GM06990 (cell line): ENCODE results near the gene STKLD1.

Source experiments
- DNase-seq: peaks from one replicate; pipeline ENCODE4 v3.0.0-alpha.2; 2011; ENCODE audit not compliant: insufficient read length; ENCODE audit errors: extremely low read depth
- H3K27me3 ChIP-seq: replicated peaks from 2 replicates; pipeline ENCODE4 v1.6.0; 2011; ENCODE audit warnings: low read length; ENCODE audit not compliant: control insufficient read depth, insufficient read depth
- H3K36me3 ChIP-seq: 2 replicates; pipeline ENCODE4 v1.5.1; 2011; ENCODE audit warnings: low read length; ENCODE audit not compliant: control insufficient read depth, insufficient read depth
- H3K4me3 ChIP-seq: replicated peaks from 2 replicates; pipeline ENCODE4 v1.5.1; 2011; ENCODE audit warnings: low read depth, mild to moderate bottlenecking, control low read depth, low read length
- CTCF ChIP-seq: IDR thresholded peaks from 2 replicates; pipeline ENCODE4 v1.5.1; 2011; ENCODE audit warnings: low read length, control low read depth, mild to moderate bottlenecking, inconsistent platforms; ENCODE audit not compliant: insufficient read depth, poor library complexity, severe bottlenecking

STKLD1 gene

GRCh38 chr9:133452562-133452961 lies 76.4 kb downstream of the STKLD1 start:
- Histone ChIP-seq H3K4me3 (no peak overlapping the region), H3K36me3 (no peaks in the 10 kb centered on the region), H3K27me3 (no peaks in the 10 kb centered on the region)
- no peak for TF ChIP-seq CTCF
- DNase-seq = no peak

- Histone ChIP-seq H3K36me3 (no peaks in the 10 kb centered on the region), H3K4me3 (no peak overlapping the region), H3K27me3 (no peaks in the 10 kb centered on the region)
- DNase-seq = no peak
- TF ChIP-seq CTCF = no peak
Measured at GRCh38 chr9:133453651-133454050, 77.5 kb downstream of the STKLD1 start.

- Histone ChIP-seq H3K27me3 (no peaks in the 10 kb centered on the region; the same call in 1 of the 2 replicates), H3K36me3 (no peaks in the 10 kb centered on the region), H3K4me3 (no peak overlapping the region)
- TF ChIP-seq CTCF = no peak
- DNase-seq = no peak
Measured at GRCh38 chr9:133454325-133454724, 78.2 kb downstream of the STKLD1 start.

- H3K4me3 ChIP-seq = no peak overlapping the region
- no peaks in the 10 kb centered on the region; the same call in 1 of the 2 replicates for H3K27me3 ChIP-seq
- DNase-seq = no peak
- H3K36me3 ChIP-seq = no peaks in the 10 kb centered on the region
- no peak for TF ChIP-seq CTCF
Measured at GRCh38 chr9:133454943-133455673, 78.9 kb downstream of the STKLD1 start.
